Stimulated activated CD4-positive, alpha-beta T cell treated with anti-CD3 and anti-CD28 coated beads, Interleukin-4, amount 100 ng/mL, for 1 hour (primary cell): ENCODE data around the gene KCNH4.
"Not testable (repeated sequence)": the region's sequence is repeated elsewhere in the genome, so short reads cannot be mapped to it uniquely, and the experiment has no call there.

Experiments
- DNase-seq: peaks from one replicate; pipeline ENCODE4 v3.0.0-alpha.2; 2020

KCNH4 gene

GRCh38 chr17:42193969-42194899, 13.3 kb upstream of the KCNH4 start, which contains the start of gene GHDC:
Gene GHDC (minus strand): TSS chr17:42194494. CDS start chr17:42193581, 913 bp downstream.
- peak; percentile 75 for DNase-seq

DNA sequence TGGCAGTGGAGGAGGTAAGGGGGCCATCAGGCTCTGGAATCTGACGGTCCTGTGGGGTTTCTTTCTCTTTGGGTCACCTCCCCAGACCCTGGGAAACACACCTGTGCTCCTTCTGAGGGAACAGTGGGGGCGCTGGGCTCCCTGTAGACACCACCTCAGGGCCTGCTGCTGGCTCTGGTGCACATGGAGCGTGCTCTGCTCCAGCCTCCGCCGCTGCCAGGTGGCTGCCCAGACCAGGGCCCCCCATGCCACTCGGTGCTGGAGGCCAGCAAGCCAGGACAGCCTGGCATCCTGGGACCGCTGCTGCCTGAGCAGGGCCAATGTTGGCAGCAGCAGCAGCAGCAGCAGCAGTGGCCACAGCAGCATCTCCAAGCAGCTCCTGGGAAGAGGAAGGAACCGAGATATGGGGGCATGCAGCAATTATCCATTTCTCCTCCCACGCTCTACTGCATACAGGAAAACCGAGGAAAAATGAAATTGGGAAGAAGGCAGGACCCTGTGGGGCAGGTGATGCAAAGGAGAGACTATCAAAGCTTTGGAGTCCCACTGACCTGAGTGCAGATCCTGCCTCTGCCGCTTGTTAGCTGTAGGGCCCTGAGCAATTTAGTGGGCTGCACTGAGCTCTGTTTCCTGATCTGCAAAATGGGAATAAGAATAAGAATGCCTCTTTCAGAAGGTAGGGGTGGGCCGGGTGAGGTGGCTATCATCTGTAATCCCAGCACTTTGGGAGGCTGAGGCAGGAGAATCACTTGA, 12.4 kb upstream of the KCNH4 start:
- no peak for DNase-seq

DNA sequence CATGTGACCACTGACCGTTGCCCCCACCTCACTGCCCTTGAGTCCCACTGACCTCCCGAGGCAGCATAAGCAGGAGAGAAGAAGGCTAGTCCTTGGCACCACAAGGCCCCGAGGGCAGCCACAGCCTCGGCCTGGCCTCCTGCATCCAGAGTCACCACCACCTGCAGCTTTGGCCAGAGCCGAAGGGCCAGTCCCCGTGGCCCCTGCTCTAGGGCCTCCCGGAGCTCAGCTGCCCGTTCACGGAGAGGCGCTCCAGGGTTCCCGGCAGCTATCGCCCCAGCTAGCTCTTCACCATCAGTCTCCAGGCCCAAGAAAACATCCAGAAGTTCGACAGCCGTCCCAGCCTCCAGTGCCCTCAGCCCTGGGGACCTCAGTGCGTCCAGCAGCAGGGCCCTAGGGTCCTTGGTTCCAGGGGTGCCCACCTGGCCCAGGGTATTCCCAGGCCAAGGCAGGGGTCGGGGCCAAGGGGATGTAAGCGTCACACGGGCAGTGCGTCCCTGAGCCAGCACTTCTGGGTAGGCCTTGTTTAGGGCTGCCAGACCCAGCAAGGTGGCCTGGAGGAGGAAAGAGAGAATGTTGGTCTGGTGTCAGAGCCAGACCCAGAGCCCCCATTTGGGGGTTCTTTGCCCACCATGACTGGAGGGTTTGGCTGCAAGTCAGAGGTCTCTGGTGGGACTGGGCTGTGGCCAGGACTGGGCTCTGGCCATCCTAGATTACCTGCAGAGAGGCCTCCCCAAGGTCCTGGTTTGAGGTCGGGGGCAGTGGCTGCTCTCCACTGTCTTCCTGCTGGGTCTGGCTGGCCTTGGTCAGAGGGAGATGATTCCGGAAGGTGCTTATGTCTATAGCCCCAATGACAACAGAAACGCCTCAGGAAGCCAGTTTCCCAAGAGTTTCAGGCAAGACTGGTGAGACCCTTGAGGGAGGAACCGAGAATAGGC, 11.5 kb upstream of the KCNH4 start:
- DNase-seq: no peak

DNA sequence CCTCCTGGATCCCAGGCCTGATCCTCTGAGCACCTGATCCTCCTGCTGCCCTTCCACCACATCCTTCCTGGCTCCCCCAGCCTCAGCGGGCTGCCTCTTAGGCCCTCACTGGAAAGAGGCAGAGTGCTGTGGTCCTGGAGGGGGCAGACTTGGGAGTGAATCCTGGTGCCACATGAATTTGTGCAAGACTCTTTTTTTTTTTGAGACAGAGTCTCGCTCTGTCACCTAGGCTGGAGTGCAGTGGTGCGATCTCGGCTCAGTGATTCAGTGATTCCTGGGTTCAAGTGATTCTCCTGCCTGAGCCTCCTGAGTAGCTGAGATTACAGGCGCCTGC, 10.3 kb upstream of the KCNH4 start:
- no peak for DNase-seq

DNA sequence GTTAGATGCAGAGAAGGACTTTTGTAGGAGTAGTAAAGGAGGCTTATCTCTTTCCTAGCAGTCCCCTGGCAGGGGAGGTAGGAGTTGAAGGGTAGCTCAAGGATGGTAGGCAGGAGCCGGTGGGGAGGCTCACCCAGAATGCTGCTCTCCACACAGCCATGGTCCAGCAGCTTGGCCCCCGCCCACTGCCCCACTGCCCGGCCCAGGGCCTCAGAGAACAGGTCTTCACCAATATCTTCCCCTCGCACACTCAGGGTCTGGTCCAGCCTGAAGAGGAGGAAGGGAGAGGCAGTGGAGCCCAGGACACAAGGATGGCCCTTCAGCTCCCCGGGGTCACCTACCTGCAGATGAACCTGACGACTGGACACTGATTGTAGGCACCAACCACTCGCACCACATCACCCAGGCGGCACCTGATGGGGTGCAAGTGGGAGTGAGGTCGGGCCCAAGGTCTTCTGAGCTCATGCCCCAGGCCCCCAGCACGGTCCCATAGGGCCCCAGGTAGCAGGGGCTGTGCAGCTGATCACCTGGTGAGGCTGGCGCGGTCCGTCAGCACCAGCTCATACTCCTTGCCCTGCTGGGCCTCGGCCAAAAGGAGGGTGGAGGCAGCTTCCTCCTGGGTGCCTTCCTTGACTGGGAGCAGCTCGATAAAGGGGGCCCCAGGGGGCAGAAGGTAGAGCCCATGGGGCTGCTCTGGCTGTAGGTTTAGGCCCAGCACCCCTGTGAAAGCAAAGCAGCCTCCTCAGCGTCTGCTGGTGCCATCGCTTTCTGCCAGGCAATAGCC, 9.7 kb upstream of the KCNH4 start:
- DNase-seq: no peak

DNA sequence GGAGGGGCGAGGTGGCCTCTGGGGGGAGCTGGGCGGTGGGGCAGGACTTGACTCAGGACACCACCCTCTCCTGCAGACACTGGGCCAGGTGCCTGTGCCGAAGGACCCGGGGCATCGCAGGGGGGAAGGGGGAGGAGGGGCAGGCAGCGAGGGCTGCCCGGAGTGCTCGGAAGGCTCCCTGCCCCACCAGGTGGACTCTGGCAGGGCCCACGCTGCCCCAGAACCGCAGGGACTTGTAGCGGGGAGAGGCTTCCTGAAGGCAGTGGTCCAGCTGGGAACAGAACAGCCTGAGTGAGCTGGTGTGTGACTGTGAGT, 8.7 kb upstream of the KCNH4 start:
- DNase-seq: no peak

DNA sequence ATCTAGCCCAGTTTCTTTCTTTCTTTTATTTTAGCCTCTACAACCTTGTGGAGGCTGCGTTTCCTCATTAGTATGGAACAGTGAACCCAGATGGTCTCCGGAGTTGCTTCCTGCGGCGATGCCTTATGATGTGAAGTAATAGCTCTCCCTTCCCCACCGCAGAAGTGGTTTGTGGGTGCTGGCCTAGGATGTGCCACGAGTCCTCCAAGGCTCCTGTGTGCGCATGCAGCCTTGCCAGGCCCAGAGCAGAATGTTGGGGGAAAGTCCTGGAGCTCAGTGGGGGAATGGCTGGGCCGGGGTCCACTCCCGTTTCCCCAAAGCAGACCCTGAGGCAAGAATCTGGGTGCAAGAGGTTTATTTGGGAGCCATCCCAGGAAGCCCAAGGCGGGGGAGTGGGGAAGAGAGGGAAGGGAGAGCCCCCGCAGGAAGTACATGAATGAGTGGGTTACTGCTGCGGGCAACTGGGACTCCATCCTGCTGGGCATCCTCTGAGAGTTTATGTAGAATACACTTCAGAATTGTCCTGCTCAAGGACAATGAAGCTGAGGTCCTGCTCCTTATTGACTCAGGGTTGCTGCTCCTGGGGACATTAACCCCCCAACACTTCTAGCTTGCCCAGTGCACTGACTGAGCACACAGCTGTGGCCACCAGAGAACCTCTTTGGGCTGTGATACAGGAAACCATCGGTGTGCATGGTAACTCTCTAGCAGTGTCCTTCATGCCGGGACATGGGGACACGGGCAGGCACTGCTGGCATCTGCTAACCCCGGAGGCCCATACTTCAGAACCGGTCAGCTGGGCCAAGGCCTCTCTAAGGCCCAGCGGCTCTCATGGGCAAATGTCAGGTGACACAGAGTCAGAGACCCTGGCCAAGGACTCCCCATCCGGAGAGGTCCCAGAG, 8.1 kb upstream of the KCNH4 start:
- no peak for DNase-seq

DNA sequence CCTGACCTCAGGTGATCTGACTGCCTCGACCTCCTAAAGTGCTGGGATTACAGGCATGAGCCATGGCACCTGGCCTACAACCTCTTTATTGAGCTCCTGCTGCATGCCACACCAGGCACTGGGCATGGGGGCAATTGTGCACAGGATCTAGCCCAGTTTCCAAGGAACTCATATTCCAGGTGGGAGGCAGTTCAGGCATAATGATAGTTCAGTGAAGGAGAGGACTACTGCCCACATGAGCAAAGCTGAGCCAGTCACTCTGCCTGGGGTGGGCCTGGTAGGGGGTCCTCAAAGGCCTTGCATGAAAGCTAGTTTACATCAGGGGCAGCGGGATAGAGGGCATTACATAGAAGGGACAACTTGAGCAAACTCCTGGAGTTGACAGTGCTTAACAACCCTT, 6.9 kb upstream of the KCNH4 start:
- no peak for DNase-seq

DNA sequence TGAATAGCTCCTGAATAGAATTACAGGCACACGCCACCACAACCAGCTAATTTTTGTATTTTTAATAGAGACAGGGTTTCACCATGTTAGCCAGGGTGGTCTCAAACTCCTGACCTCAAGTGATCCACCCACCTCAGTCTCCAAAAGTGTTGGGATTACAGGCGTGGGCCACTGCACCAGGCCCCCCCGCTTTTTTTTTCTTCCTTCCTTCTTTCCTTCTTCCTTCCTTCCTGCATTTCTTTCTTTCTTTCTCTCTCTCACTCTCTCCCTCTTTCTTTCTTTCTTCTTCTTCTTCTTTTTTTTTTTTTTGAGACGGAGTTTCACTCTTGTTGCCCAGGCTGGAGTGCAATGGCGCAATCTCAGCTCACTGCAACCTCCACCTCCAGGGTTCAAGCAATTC, 5.2 kb upstream of the KCNH4 start:
- DNase-seq: not testable (repeated sequence)

- DNase-seq: no peak
Measured at GRCh38 chr17:42185621-42185930, 4.6 kb upstream of the KCNH4 start.

GRCh38 chr17:42184713-42185620, 4.0 kb upstream of the KCNH4 start, which contains the start of gene HCRT:
Gene HCRT (minus strand): TSS chr17:42185452. CDS start chr17:42185365, 87 bp downstream.
- DNase-seq: no peak

DNA sequence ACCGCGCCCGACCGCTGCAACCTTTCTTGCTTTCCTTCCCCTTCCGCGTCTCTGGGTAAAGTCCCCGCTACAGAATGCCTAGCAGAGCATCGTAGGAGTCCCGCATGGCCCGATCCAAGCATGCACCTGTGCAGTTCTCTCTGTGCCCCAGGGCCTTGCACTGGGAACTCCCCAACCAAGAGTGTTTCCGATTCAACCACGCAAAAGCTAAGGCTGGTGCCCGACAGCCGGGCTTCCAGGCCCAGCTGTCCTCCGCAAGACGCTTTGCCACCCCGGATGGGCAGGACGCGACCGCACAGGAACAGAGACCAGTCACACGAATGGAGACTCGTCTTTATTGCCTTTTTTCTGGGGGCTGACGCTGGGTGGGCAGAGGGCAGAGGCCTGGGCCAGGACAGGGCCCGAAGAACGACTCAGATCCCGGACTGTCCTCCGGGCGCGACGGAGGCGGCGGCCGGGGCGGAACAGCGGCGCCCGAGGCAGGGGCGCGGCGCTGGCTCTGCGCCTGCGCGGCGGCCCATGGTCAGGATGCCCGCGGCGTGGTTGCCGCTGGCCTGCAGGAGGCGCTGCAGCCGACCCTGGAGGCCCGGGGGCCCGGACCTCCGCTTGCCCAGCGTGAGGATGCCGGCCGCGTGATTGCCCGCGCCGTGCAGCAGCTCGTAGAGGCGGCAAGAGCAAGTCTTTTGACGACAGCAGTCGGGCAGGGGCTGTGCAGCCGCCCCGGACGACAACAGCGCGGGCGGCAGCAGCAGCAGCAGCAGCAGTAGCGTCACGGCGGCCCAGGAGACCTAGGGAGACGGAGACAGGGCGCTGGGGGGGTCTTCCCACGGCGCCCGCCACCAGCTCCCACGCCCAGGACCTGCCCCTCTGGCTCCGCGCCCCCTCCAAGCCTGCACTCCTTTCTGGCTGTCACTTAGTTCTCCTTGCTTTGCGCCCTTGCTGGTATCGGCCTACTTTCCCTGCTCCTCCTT, 3.1 kb upstream of the KCNH4 start:
- DNase-seq: peak; percentile 77

DNA sequence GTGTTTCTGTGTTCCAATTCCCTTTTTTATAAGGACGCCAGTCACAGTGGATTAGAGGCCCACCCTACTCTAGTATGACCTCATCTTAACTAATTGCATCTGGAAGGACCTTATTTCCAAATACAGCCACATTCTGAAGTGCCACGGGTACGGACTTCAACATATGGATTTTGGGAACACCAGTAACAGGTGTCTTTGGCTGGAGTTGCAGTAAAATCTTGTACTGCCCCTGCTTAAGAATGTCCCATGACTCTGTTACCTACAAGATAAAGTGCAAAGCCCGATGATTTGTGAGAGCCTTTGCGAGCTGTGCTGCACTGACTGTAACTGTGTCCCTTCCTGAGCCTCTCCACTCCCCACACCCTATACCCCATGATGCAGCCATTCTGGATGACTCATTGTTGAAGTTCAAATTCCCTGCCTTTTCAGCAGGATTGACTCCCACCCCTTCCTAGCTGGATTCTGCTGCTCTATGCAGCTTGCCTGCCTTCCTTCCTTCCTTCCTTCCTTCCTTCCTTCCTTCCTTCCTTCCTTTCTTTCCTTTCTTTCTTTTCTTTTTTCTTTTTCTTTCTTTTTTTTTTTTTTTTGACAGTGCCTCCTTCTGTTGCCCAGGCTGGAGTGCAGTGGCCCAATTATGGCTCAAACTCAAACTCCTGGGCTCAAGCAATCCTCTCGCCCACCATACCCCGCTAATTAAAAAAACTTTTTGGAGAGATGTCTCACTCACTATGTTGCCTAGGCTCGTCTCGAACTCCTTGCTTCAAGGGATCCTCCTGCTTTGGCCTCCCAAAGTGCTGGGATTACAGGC, 2.2 kb upstream of the KCNH4 start:
- no peak for DNase-seq

- no peak for DNase-seq
Measured at GRCh38 chr17:42181851-42182207, 887 bp upstream of the KCNH4 start.

DNA sequence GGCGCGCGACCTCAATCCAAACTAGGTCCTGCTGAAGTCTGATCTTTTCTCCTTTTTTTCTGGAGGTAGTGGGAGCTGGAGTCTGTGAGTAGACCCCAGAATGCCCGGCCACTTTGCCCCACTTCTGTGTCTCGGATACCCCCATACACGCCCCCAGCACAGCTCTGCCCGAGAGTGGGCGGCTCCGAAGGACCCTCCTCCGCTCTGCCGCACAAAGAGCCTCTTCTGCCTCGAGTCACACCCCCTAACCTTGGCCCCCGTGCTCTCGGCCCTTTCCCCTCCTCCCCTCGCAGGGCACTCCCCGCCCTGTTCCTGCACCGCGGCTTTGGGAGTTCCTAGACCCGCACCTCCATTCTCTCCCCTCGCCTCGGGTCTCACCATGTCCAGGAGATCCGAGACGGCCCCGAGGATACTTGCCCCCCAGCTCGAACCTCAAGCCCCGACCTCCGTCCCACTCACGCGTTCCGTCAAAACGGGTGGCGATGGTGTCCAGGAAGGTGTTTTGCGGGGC, 476 bp downstream of the KCNH4 start:
- DNase-seq: no peak

- peak; percentile 31 for DNase-seq
Measured at GRCh38 chr17:42179911-42180410, 981 bp downstream of the KCNH4 start.

DNA sequence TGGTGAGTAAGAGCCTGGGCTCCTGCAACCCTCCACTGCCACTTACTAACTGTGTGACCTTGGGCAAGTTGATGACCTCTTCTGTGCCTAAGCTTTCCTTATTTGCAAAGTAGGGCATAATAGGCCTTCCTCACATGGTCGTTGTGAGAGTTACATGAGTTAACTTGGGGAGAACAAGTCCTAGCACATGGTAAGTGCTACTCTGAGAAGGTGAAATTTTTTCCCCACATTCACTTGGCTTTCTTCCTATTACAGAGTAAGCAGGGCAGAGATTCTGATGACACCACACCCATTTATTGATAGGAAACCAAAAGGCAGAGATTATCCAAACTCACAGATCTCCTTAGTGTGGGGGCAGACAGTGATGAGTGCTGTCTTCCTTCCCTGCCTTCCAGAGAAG, 1.6 kb downstream of the KCNH4 start:
- DNase-seq: no peak

GRCh38 chr17:42178817-42179216, 2.1 kb downstream of the KCNH4 start:
- no peak for DNase-seq
